Measurements from ENCODE around the gene FLT3.

DNA sequence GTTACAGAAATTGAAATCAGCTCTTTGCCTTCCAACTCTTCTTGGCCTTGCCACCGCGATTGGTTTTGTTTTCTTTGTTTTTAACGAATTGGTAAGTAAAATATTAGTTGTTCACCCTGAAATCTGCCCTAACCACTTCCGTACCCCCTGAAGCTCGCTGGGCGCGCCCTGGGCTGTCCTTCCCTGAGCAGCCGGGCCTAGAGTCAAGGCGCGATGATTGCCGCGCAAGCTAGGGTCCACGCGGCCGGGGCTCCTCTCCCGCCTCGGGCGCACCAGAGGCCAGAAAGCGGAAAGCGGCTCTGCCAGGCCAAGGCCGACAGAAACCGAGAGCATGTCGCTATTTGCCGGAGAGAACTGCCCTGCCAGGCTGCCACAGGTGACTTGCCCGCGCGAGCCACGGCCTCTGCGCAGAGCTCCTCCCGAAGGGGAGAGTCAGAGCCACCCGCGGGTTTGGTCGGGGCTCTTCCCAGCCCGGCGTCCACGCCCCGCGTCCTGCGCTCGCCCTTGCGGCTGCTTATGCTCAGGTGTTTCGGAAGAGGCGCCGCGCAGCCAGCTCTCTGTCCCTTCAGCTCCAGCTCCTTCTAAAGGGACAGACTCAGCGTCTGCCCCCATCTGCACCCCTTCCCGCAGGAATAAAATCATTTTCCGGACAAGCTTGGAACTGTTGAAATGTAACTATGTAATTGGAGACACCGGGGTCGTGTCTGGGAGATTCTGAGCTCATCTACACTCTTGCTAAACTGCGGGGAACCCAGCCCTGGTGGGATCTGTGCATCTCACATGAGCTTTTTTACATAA, 124.6 kb downstream of the FLT3 start:
- TF ChIP-seq, protein P1, sequence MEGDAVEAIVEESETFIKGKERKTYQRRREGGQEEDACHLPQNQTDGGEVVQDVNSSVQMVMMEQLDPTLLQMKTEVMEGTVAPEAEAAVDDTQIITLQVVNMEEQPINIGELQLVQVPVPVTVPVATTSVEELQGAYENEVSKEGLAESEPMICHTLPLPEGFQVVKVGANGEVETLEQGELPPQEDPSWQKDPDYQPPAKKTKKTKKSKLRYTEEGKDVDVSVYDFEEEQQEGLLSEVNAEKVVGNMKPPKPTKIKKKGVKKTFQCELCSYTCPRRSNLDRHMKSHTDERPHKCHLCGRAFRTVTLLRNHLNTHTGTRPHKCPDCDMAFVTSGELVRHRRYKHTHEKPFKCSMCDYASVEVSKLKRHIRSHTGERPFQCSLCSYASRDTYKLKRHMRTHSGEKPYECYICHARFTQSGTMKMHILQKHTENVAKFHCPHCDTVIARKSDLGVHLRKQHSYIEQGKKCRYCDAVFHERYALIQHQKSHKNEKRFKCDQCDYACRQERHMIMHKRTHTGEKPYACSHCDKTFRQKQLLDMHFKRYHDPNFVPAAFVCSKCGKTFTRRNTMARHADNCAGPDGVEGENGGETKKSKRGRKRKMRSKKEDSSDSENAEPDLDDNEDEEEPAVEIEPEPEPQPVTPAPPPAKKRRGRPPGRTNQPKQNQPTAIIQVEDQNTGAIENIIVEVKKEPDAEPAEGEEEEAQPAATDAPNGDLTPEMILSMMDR (IDR thresholded peaks at IDR 0.05; ENCODE audit: low read depth, low read length), result no peak
- TF ChIP-seq POLR2A (IDR thresholded peaks at IDR 0.05; ENCODE audit: extremely low read depth, insufficient read length), result no peak
- TF ChIP-seq, protein P2, sequence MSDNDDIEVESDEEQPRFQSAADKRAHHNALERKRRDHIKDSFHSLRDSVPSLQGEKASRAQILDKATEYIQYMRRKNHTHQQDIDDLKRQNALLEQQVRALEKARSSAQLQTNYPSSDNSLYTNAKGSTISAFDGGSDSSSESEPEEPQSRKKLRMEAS (IDR thresholded peaks at IDR 0.05; ENCODE audit: low read depth, low read length), result no peak
